Breast epithelium (tissue), 3 donors: Measurements from ENCODE around the gene SLC25A20.

Experiments
- CTCF ChIP-seq, 3 donors: fragments of 450-650 bp; IDR thresholded peaks; one replicate each; pipeline ENCODE4 v1.5.1; 2016 to 2017; ENCODE audit warnings: antibody characterized with exemption in 3 of 3, mild to moderate bottlenecking in 3 of 3, moderate library complexity in 3 of 3
- POLR2A ChIP-seq: fragments of 450-650 bp; IDR thresholded peaks from one replicate; pipeline ENCODE4 v1.6.1; 2016; ENCODE audit warnings: antibody characterized with exemption, mild to moderate bottlenecking, moderate library complexity
- POLR2AphosphoS5 ChIP-seq, 3 donors: sonication (generic); formaldehyde crosslinking; IDR thresholded peaks; one replicate each; pipeline ENCODE4 v1.6.1; 2017; ENCODE audit warnings: antibody characterized with exemption in 3 of 3

- TF ChIP-seq CTCF (IDR thresholded peaks at IDR 0.05) (no peak), POLR2A (no peak), POLR2AphosphoS5 (IDR thresholded peaks at IDR 0.05) (no peak)
Observed at GRCh38 chr3:48879994-48880377, 18.7 kb downstream of the SLC25A20 start.
